Measurements from ENCODE around the gene SEC61B.
A peak's percentile ranks its signal among the peaks of the same experiment; 100 is the strongest.

The SEC61B gene

DNA sequence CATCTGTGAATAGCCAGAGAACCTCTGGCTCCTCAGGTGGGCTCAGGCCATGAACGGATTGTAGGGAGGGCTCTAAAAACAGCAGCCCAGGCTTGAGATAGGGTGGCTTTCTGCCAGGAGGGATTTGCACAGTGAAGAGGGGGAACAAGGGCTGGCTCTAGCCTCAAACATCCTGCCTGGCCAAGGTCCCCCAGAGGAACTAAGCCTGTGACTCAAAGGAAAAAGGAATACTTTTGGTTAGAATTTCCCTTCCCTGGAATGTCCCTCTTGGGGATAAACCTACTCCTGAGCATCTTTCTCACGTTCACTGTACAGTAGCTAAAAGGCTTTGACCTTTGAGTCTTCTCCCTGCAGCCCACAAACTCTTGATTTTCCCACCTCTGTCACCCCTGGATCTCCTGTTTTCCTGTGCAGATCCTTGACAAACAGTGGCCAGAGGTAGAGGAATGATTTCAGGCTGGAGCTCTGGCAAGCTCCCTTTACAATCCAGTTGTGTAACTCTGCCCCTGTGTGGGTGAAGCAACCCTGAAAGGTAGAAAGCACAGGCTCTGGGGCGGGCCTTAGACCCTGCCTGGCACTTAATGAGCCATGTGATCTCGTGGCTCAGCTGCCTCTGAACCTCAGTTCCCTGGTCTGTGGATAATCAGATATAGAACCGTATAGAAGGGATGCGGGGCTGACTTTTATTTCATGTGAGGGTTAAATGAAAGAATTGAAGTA is 17.4 kb downstream of the SEC61B start:
- DNase-seq, result no peak

DNA sequence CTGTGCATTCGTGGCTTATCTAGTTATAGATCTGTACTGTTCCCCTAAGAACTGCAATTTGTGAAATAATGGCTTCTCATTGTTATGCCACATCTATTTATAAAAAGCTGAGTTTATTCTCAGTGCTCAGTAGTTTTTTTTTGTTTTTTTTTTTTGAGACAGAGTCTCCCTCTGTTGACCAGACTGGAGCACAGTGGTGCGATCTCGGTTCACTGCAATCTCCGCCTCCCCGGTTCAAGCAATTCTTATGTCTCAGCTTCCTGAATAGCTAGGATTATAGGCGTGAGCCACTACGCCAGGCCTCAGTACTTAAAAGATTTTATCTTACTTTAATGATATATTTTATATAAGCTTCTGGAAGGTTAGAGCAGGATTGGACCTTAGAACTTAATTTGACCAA is 19.0 kb downstream of the SEC61B start:
- DNase-seq, result no peak

DNA sequence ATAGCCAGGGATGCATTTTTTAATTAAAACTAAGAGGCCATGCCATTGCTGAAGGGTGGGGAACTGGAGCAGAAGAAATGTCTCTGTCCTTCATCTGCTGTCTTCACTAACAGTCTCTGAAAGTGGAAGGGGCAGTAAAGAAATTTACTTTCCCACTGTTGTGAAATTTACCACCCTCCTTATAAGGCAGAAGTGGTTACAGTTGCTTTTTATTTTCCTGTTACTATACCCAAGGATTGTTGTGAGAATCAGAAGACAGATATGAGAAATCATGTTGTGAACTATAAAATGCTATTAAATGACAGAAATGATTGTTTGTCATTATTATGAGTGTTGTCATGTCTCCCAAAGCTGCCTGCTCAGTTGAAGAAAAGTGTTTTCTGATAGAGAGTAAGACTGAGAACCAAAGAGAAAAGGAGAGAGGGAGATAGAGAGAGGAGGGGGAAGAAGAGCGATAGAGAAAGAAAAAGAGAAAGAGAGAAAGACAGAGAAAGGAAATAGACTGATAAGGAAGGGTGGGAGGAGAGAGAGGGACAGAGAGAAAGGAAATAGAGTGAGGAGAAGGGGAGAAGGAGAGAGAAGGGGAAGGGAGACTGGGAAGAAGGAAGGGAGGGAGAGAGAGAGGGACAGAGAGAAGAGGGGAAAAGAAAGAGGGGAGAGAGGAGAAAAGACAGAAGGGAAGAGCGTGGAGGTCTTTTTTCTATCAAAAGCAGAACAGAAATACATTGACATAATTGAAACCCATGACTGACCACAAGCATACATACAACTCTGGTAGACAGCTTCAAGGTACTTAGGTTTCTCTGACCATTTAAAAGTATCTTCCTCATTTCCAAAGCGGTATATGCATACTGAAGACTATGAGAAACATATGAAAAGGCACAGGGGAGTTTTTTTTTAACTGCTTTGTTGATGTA is 22.5 kb downstream of the SEC61B start:
- no peak for DNase-seq

- no peak for DNase-seq
These were observed 27.5 kb downstream of the SEC61B start for GRCh38 chr9:99249619-99250018.

DNA sequence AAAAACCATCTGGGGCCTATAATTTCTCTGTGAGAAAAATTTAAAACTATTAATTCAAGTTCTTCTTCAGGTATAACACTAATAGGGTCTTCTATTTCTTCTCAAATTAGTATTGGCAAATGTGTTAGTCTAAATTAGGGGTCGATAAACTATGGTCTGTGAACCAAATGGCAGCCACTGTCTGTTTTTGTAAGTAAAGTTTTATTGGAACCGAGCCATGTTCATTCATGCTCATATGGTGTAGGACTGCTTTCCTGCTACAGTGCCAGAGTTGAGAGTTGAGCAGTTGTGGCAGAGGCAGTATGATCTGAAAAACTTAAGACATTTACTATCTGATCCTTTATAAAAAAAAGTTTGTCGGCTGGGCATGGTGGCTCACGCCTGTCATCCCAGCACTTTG is 29.1 kb downstream of the SEC61B start:
- no peak for DNase-seq

DNA sequence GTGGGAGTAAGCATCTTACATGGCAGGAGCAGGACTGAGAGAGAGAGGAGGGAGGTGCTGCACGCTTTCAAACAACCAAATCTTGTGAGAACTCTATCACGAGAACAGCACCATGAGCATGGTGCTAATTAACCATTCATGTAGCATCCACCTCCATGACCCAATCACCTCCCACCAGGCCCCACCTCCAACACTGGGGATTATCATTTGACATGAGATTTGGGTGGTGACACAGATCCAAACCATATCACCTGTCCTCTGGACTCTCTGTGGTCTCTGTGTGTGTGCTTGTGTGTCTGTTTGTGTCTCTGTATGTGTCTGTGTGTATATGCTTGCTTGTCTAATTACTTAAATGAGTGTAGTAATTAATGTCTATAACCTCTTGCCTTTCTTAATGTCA is 31.1 kb downstream of the SEC61B start:
- no peak for DNase-seq

DNA sequence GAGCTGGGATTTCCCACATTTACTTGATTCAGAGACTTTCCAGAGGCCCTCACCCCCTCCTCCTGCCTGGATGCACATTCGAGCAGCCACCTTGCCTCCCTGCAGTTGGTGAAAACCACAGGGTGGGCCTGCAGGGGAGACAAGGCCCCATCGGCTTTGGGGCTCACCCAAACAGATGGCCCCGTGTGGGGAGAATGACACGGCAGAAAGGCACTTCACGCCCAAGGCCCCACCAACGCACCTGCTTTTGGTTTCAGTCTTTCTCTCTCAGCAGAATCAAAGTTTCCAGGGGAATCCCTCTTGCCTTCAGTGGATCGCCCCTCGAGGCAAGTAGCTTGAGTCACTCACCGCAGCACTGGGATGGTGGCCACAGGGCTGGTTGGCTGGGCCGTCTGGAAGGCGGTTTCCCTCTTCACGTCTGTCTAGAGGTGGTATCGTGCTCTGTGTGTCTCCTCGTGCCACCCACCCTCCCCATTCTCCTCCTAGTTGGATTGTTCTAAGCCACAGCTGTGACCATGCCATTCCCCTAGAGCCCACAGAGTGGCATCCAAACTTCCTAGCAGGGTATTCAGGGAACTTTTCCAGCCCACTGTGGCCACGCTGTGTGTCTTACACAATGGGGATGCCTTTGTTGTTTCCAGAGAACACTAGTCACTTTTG is 31.8 kb downstream of the SEC61B start:
- DNase-seq, result no peak

DNA sequence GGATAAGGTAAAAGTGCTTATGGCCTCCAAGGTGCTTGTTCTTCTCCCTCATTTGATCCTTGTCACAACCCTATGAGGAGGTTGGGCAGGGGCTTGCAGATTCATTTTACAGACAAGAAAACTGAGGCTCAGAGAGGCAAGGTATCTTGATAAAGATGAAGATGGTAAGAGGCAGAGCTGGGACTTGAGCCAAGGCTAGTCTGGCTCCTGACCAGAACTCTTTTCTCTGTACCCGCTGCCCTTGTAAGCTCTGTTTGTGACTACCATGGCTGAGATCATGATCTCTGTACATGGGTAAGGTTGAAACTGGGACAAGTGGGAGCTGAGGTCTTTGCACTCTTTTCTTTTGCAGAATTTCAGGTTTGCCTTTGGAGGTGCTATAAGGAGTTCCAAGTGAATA is 33.6 kb downstream of the SEC61B start:
- DNase-seq, result no peak

DNA sequence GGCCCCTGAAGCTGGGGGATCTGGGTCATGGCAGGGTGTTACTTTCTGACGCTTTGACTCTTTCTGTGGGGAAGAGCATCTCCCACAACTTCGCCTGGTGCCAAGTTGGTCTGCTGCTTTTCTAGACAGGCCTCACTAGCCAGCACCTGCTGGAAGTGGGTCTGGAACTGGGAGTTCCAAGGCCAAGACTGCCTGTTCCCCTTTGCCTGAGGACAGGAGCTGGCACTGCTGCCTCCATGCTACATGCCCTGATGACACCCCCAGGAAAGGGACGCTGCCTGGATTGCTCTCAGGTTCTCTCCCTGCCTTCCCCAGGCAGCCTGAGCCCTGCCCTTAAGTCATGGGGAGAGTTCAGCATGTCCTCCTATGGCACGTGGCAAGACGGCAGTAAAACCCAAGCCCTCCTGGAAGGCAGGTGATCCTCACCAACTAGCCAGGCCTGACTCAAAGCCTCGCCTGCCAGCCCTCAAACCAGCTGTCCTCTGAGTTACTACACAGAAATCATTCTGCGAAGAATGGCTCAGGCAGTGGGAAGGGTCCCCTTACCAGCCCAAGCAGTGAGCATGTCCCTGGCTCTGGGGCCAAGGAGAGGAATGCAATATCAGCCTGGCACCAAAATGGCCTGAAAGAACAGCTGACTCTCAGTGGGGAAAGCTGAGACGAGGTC is 35.8 kb downstream of the SEC61B start:
- no peak for DNase-seq

DNA sequence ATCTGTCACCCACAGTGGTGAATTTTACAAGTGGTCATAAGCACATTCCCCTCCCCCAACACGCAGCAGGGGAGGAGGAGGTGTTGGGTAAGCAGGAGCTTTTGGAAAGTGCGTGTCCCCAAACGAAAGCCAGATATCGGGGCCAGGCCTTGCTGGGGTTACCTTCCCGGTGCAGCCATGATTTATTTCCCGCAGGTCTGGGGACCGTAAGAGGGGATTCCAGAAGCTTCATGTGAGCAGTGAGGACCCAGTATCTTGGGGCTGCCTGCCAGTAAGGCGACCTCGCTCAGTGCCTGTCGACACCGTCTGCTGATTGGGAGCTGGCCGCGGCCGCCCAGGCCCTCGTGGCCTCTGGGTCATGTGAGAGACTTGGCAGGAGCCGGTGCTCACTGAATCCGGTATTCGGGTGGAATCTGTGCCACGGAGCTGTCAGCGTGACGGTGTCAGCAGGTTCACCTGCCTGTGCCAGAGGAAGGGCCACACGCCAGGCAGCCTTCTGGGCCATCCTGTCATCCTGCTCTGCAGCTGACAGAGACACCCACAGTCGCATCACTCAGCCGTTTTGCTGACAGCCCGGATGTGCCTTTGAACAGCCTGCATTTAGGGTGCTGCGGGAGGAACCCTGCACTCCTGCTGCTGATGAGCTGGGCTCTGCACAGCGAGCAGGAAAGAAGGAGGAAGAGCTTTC is 37.3 kb downstream of the SEC61B start:
- peak; percentile 5 for DNase-seq

- no peak for DNase-seq
These were observed 39.8 kb downstream of the SEC61B start for GRCh38 chr9:99261923-99262322.

DNA sequence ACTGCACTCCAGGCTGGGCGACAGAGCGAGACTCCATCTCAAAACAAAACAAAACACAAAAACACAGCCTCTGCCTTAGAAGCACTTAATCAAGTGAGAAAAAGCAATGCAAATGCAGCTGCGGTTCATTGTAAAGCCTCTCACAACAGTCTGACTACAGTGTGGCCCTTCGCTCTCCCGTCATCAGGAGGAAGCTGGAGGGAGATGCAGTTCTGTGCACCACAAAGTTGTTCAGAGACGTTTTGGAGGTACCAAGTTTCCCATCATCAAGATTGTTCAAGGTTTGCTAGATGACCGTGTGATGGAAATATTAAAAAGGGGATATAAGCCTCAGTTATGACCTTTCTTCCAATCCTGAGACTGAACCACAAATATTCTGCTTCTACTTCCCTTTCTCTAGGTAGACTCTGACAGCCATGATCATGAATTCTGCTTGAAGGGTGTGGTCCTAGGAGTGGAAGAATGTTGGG is 40.9 kb downstream of the SEC61B start:
- DNase-seq, result no peak

DNA sequence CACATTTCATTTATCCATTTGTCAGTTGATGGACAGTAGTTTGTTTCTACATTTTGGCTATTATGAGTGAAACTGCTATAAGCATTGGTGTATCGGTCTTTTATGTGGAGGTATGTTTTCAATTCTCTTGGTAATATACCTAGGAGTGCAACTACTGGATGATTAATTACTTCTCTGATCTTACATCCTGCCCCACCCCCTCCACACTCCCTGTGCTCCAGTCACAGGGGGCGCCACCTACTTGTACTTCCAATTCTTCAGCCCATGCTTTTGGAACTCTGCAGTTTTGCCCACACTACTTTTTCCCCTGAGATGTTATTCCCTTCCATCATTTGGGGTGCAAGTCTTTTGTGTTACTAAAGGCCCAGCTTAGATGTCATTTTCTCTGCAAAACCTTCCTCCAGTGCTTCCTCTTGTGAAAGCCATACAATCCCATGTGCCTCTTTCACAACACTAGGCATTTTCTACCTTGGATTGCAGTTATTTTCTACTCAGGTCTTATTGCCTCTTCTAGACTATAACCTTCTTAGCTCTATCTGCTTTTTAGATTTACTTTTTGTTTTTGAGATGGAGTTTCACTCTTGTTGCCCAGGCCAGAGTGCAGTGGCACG is 42.1 kb downstream of the SEC61B start:
- no peak for DNase-seq

DNA sequence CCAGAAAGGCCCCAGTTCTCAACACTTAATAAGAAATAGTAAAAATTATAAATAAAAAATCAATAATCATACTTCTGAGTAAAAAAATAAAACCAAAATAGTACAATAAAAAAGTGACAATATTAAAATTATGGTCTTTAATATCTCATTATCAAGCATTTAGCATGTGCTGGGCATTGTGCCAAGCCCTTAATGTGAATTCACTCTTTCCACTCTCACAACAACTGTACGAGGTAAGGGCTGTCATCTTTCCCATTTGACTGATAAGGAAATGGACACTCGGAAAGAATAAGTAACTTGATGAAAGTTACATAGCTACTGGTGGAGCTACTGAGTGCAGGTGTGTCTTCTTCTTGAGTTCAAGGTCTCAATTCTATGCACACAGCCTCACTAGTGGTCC is 43.6 kb downstream of the SEC61B start:
- DNase-seq, result no peak

DNA sequence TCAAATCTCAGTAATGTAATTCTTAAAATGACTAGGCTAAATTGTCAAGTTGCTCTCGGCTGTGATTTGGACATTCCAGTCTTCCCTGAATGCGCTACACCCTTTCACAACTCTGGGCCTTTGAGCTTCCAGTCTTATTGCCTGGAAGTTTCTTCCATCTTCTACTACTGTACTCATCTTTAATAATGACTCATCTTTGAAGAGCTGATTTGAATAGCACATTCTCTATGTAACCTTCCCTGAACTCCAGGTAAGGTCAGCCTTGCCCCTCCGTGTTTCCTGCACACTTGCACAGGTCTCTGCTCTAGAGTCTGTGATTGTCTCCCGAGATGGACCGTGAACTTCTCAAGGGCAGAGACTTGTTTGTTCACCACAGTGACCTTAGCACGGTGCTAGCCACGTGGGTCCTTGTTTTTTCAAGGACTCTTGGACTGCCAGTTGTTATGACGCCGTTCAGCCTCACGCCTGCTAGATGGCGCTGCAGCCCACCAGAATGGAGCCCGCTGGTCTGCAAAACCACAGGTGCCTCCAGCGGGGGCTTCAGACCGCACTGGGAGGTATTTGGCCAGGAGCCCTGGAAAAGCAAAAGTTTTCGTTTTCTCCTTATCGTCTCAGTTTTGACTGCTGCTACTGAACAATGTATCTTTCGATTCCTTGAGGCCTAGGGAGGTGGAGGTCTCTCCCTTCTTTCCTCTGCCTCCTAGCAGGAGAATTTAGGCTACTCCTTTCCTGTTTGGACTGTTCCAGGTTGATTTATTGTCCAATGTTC is 44.4 kb downstream of the SEC61B start:
- DNase-seq, result peak; percentile 28

GRCh38 chr9:99269416-99269815 is 47.3 kb downstream of the SEC61B start:
- DNase-seq, result no peak

- DNase-seq, result no peak
These were observed 48.4 kb downstream of the SEC61B start for GRCh38 chr9:99270491-99270890.

- DNase-seq, result no peak
These were observed 50.8 kb downstream of the SEC61B start for GRCh38 chr9:99272836-99273235.

DNA sequence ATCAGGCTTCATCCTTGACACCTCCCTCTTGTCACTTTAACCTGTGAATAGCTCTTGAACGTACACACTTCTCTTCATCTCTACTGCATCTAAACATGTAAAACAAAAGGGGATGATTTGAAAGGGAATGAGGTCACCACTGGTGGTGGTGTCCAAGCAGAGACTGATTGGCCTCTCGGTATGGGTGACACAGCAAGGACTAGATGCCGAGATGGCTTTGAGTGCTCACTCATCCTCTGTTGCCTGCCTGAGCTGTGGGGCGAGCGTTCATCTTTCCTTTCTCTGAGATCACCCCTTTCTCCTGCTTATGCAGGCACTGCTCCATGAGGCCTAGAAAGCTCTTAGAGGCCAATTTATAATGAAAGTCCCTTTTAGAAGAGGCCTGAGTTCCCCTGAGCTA is 51.9 kb downstream of the SEC61B start:
- no peak for DNase-seq

DNA sequence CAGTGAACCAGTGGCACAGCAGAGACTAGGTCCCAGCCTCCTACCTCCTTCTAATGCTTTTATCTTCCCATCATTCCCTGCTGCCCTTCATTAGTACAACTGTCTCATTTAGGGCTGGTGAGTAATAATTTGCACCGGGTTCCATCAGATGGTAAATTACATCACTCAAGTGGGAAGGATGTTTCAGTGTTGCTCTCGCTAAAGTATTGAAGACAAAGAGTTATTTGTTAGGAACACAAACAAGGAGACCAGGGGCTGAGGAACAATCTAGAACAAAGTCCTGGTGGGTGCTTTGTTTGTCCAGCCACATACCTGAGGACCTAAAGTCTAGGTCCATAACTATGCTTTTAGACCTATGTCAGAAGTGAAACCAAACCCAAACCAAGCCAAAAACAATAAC is 52.4 kb downstream of the SEC61B start:
- DNase-seq, result no peak
